ENCODE results near the gene KLRC4.

Gene KLRC4

DNA sequence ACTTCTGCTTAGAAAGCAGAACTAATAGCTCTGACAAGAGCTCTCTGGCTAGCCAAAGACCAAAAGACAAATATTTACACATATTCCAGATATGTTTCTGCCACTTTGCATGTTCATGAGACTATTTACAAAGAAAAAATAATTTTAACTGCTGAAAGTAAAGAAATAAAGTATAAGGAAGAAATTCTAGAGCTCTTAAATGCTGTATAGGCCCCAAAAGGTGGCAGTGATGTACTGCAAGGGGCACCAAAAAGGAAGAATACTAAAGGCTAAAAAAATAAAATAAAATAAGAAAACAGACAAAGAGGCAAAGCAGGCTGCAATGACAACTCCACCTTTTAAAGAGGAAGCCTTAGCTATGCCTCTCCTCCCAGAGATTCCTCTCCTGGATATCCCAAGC, 42.7 kb downstream of the KLRC4 start:
- DNase-seq: peak; percentile 65

DNA sequence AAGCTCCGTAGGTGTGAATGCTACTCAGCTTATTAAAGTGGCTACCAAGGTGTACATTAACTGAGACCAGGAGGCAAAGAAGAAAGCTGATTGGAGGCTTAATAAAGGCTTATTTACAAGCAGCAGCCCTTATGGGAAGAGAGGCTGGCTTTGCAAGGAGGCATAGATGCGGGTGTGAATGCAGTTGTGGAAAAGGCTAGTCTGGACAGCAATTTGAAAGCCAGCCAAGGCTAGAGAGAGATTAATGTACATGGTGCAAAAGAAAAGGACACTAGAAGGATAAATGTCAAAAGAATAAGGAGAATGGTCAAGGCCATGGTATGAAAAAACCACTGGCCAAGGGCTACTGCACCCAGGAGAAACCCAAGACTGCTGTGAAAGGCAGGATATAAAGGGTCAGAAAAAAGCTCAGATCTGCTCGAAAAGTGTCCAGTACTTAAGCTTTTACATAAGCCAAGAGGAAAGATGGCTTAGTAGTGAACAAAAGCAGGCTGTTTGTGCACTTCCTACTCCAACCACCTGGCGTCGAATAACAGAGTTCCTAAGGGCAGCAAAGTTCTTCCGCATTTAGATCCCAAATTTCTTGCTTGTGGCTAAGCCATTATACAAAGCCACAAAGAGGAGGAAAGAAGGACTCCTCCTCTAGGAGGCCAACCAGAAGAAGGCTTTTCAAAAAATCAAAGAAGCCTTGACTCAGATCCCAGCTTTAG, 43.7 kb downstream of the KLRC4 start:
- DNase-seq: no peak

DNA sequence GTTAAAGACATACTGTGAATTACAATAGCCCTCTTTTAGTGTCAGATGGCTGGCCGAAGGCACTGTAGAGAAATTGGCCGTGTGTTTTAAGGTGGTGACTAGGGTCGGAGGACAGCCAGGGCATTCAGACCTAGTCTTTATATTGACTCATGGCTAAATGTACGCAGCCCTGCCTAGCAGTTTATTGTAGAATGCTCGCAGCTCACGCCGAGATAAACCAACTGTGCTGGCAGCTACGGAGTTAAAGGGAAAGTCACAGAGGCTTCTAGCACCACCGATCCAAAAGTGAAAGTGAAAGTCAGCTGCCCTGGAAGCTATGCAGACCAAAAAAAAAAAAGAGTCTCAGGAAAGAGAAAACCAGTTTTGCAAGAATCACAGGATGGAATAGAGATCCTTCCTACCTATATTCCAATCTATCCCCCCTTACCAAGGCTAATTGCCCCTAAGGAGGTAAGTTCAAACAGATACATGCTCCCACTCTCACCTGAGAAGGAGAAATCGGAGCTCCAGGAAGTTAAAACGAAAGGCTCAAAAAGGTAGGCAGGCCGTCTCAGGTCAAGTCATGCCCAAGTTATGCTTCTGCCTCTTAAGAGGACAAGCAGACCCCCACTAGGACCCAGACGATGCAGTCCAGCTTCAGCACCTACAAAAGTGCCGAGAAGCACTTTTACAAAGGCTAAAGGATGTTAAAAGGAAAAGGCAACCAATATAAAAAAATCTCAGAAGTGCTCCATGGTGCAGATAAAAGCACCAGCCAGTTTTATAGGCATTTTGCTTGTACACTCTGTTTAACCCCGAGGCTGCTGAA, 44.5 kb downstream of the KLRC4 start:
- DNase-seq: no peak

DNA sequence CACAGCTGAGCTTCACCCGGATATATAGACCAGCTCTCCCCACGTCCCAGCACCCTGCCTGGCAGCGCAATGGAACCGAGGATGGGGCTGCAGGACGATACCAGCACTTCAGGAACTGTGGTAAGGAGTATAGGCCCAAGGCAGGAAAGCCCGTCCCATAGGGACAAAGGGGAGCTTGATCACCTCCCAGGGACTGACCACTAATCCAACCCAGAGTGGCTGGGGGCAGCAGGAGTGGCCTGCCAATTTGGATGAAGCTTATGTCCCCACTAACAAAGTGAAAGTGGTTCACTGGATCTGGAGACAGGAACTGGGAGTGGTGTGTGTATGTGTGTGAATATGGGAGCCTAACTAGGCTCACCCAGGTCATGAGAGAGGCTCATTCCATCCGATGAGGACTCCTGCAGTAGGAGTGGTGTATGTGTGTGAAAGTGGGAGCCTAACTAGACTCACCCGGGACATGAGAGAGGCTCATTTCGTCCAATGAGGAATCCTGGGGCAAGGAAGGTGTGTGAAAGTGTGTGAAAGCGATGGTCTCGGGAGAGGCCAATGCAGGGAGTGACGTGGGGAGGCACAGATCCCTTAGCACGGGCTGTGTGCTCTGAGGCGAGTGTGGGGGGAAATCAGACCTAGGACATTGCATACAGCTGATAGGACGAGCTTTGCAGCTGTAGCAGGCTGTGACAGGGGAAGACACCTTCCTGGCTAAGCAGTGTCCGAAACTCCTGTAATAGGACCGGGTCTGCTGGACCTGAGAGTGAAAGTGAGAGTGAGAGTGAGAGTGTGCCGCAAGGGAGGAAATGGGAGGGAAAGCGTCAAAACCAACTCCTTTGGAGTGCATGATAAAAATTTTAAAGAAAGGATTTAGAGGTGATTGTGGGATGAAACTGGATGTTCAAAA, 45.4 kb downstream of the KLRC4 start:
- no peak for DNase-seq

DNA sequence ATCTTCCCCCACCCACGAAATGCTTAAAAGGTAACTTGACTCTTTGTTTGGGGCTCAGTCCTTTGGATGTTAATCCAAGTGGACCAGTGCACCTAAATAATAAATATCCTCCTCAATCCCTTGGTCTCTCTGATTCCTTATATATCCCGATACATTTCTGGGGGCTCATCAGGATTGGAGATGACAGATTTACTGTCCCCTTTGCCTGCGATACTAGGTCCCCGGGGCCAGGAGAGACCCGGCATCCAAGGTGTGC, 46.0 kb downstream of the KLRC4 start:
- no peak for DNase-seq

DNA sequence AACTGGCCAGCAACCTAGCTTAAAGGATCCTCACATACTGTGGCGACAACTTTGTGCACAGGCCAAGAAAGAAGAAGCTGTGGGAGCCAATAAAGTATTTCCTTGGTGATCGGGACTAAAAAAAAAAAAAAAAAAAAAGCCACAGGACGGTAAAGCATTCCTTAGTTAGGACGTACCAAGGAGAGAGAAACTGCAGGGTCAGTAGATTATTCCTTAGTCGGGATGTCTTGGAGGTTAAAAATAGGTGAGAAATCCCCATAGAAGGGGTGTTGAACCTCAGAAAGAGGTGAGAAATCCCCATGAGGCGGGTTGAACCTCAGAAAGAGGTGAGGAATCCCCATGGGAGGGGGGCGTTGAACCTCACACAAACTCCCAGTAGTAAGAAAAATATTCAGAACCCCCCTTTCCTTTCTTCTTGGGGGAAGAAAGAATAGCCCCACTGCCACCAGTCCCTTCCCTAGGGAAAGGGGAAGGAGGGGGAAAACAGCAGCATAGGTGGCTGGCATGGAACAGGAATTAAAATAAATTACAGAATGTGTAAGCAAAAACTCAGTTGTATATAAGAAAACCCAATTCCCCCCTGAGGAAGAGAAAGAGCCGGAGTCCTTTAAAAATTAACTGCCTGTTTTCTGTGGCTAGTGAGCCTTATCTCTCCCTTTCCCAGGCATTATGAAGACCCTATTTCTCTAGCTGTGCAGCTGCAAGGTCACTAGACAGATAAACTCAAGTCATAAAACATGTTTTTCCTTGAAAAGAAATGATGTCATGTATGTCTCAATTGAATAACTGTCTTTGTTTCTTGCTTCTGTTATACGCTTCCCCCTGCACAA, 46.5 kb downstream of the KLRC4 start:
- DNase-seq: no peak

DNA sequence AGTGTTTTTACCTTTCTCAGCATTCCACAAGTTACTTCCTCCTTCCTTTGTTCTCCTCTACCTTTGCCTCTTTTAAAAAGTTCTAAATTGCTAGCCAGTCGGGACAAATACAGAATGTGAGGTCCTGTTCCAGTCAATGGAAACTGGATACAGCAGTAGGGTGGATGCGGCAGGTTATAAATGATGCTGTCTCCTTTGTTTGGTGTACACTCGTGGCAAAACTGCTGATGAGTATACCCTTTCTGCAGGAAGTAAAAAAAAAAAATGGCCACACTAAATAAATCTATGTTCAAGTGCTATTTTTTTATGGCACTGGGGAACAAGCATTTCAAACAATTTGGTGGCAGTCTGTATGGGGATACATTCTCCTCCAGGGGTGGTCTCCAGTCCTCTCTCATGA, 47.2 kb downstream of the KLRC4 start:
- DNase-seq: no peak

DNA sequence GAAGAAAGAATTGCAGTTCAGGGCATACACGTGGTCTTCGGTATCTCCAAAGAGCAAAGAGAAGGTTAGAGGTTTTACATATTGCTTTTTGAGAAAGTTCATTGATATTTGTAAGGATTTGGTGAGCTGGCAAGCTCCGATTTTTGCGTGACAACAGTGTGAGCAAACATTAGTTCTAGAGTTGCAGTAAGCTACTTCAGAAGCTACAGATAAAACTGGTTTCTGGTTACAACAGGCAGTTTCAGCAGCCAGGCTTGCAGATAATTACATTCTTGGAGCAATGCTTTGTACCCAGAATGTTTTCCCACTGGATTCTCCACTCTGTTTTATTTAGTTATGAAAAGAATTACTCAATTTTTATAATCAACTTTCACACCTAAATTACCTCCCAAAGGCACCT, 47.9 kb downstream of the KLRC4 start:
- DNase-seq: no peak

DNA sequence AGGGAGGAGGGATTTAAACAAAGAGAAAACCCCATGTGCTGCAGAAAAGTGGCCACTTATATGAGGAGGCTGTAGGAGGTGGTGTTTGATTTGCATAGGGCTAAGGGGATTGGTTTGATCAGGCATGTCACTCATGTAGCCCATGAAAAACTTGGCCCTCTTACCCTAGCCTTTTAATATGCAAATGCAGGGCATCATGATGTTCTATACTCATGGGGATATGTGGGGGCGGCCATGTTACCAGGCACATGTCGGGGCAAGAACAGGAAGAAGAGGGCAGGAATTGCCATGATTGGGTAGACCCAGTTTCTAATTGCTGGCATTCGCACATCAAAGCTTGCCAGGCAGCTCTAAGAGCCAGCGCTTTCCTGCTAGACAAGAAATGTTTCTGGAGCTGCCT, 48.5 kb downstream of the KLRC4 start:
- no peak for DNase-seq

DNA sequence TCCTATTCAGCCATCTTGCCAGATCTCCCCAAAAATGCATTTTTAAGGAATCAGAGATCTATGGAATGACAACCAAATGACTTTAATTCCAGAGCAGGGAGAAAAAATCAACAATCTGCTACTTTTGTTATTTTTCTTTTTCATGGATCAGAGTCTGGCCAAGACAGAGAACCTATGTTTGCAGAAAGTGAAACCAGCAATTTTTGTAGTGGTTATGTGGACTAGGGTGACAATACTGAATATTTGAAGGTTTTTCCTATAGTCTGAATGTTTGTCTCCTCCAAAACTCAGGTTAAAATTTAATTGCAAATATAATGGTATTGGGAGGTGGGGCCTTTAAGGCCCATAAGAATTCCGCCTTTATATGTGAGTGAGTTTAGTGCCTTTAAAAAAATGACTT, 50.6 kb downstream of the KLRC4 start:
- no peak for DNase-seq

DNA sequence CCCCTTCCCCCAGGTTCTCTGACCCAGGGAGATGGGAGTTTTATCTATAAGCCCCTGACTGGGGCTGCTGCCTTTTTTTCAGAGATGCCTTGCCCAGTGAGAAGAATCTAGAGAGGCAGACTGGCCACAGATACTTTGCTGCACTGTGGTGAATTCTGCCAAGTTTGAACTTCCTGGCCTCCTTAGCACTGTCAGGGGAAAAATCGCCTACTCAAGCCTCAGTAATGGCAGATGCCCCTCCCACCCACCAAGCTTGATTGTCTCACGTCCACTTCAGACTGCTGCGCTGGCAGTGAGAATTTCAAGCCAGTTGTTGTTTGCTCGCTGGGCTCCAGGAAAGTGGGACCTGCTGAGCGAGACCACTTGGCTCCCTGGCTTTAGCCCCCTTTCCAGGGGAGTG, 51.4 kb downstream of the KLRC4 start:
- DNase-seq: no peak
